ENCODE data around the gene NT5DC3. TPM values are rescaled to one million over a fixed set of nuclear protein-coding genes. Genes with fewer than 3 reads are reported as not detected.

The NT5DC3 gene
- total and polyA plus RNA-seq, 5 experiments from 2014 or later: 0.33 to 6.0 (median 0.89) TPM

GRCh38 chr12:103799857-103800771 lies 40.9 kb downstream of the NT5DC3 start:
- ATAC-seq (no peak), DNase-seq (no peak)
- Mint-ChIP-seq H3K4me3 (no peak overlapping the region), H3K4me1 (peaks cover 0 to 8% (median 2%) of the 10 kb centered on the region in 4 donors), H3K27me3 (no peaks in the 10 kb centered on the region), H3K9me3 (peaks cover 0 to 3% (median 0%) of the 10 kb centered on the region in 9 donors), H3K36me3 (peaks cover 5 to 56% (median 25%) of the 10 kb centered on the region in 3 donors), H3K27ac (peak overlapping the region in 1 of 10 donors; percentile 43)
- POLR2A ChIA-PET: no interaction called here

GRCh38 chr12:103799504-103799856 lies 41.6 kb downstream of the NT5DC3 start:
- no peaks in the 10 kb centered on the region for H3K27me3 Mint-ChIP-seq
- H3K4me1 Mint-ChIP-seq: peaks cover 0 to 8% (median 2%) of the 10 kb centered on the region in 4 donors
- ATAC-seq: no peak
- DNase-seq: no peak
- peak overlapping the region in 1 of 10 donors; percentile 43 for H3K27ac Mint-ChIP-seq
- H3K9me3 Mint-ChIP-seq: peaks cover 0 to 3% (median 0%) of the 10 kb centered on the region in 9 donors
- POLR2A ChIA-PET: no interaction called here
- peaks cover 5 to 54% (median 25%) of the 10 kb centered on the region in 3 donors for H3K36me3 Mint-ChIP-seq
- no peak overlapping the region for H3K4me3 Mint-ChIP-seq

- peaks cover 0 to 8% (median 2%) of the 10 kb centered on the region in 4 donors for H3K4me1 Mint-ChIP-seq
- POLR2A ChIA-PET: no interaction called here
- DNase-seq (no peak), ATAC-seq (no peak)
- H3K4me3 Mint-ChIP-seq: no peak overlapping the region
- no peaks in the 10 kb centered on the region for H3K27me3 Mint-ChIP-seq
- H3K9me3 Mint-ChIP-seq: peaks cover 0 to 3% (median 0%) of the 10 kb centered on the region in 9 donors
- peaks cover 5 to 58% (median 22%) of the 10 kb centered on the region in 3 donors for H3K36me3 Mint-ChIP-seq
- H3K27ac Mint-ChIP-seq: no peak overlapping the region
Observed at GRCh38 chr12:103798586-103798985, 42.4 kb downstream of the NT5DC3 start.

GRCh38 chr12:103794309-103795213 lies 46.5 kb downstream of the NT5DC3 start:
- Mint-ChIP-seq H3K9me3 (no peaks in the 10 kb centered on the region), H3K27ac (peak overlapping the region in 2 of 10 donors; percentile 13 to 33), H3K4me1 (peaks cover 0 to 2% (median 0%) of the 10 kb centered on the region in 4 donors), H3K27me3 (no peaks in the 10 kb centered on the region), H3K36me3 (peaks cover 8 to 62% (median 34%) of the 10 kb centered on the region in 3 donors), H3K4me3 (no peak overlapping the region)
- ATAC-seq: no peak
- no peak for DNase-seq
- POLR2A ChIA-PET: no interaction called here

- no peaks in the 10 kb centered on the region for H3K27me3 Mint-ChIP-seq
- H3K27ac Mint-ChIP-seq: no peak overlapping the region
- H3K4me1 Mint-ChIP-seq: peaks cover 0 to 2% (median 0%) of the 10 kb centered on the region in 4 donors
- no peak overlapping the region for H3K4me3 Mint-ChIP-seq
- peaks cover 8 to 61% (median 34%) of the 10 kb centered on the region in 3 donors for H3K36me3 Mint-ChIP-seq
- DNase-seq: no peak
- no peaks in the 10 kb centered on the region for H3K9me3 Mint-ChIP-seq
- ATAC-seq: no peak
- POLR2A ChIA-PET: no interaction called here
Observed at GRCh38 chr12:103793512-103794045, 47.5 kb downstream of the NT5DC3 start.

- Mint-ChIP-seq H3K27ac (peak overlapping the region in 1 of 10 donors; percentile 34), H3K9me3 (no peaks in the 10 kb centered on the region), H3K36me3 (peaks cover 8 to 56% (median 34%) of the 10 kb centered on the region in 3 donors), H3K4me3 (no peak overlapping the region), H3K27me3 (no peaks in the 10 kb centered on the region), H3K4me1 (peaks cover 0 to 2% (median 0%) of the 10 kb centered on the region in 4 donors)
- POLR2A ChIA-PET: no interaction called here
- ATAC-seq (no peak), DNase-seq (no peak)
Observed at GRCh38 chr12:103793046-103793445, 48.0 kb downstream of the NT5DC3 start.

GRCh38 chr12:103791350-103791920 lies 49.6 kb downstream of the NT5DC3 start:
- ATAC-seq (no peak), DNase-seq (no peak)
- Mint-ChIP-seq H3K4me1 (no peaks in the 10 kb centered on the region), H3K36me3 (peaks cover 8 to 51% (median 24%) of the 10 kb centered on the region in 3 donors), H3K27me3 (no peaks in the 10 kb centered on the region), H3K4me3 (no peak overlapping the region), H3K9me3 (peaks cover 0 to under 1% (median 0%) of the 10 kb centered on the region in 9 donors), H3K27ac (no peak overlapping the region)
- POLR2A ChIA-PET: interaction anchor here (0.6 kb wide), 1 partner anchor 1699 kb away, joined by 3 read pairs; no protein-coding TSS in a partner anchor

- peaks cover 6 to 52% (median 16%) of the 10 kb centered on the region in 3 donors for H3K36me3 Mint-ChIP-seq
- no peak overlapping the region for H3K27ac Mint-ChIP-seq
- H3K27me3 Mint-ChIP-seq: no peaks in the 10 kb centered on the region
- no peak for ATAC-seq
- DNase-seq: no peak
- POLR2A ChIA-PET: no interaction called here
- H3K4me1 Mint-ChIP-seq: peaks cover 0 to 2% (median 0%) of the 10 kb centered on the region in 4 donors
- no peak overlapping the region for H3K4me3 Mint-ChIP-seq
- H3K9me3 Mint-ChIP-seq: peaks cover 0 to 9% (median 0%) of the 10 kb centered on the region in 9 donors
Observed at GRCh38 chr12:103786201-103786600, 54.8 kb downstream of the NT5DC3 start.

GRCh38 chr12:103785243-103786031 lies 55.6 kb downstream of the NT5DC3 start:
- Mint-ChIP-seq H3K4me3 (no peak overlapping the region), H3K36me3 (peaks cover 7 to 49% (median 16%) of the 10 kb centered on the region in 3 donors), H3K9me3 (peaks cover 0 to 9% (median 0%) of the 10 kb centered on the region in 9 donors), H3K27me3 (no peaks in the 10 kb centered on the region), H3K27ac (no peak overlapping the region), H3K4me1 (peaks cover 0 to 2% (median 0%) of the 10 kb centered on the region in 4 donors)
- POLR2A ChIA-PET: no interaction called here
- no peak for ATAC-seq
- DNase-seq: no peak

- no peak overlapping the region for H3K4me3 Mint-ChIP-seq
- POLR2A ChIA-PET: no interaction called here
- H3K4me1 Mint-ChIP-seq: peaks cover 0 to 2% (median 0%) of the 10 kb centered on the region in 4 donors
- DNase-seq (no peak), ATAC-seq (no peak)
- no peaks in the 10 kb centered on the region for H3K27me3 Mint-ChIP-seq
- no peak overlapping the region for H3K27ac Mint-ChIP-seq
- peaks cover 16 to 64% (median 23%) of the 10 kb centered on the region in 3 donors for H3K36me3 Mint-ChIP-seq
- H3K9me3 Mint-ChIP-seq: peaks cover 0 to 9% (median 0%) of the 10 kb centered on the region in 9 donors
Observed at GRCh38 chr12:103783744-103784664, 57.0 kb downstream of the NT5DC3 start.

- POLR2A ChIA-PET: no interaction called here
- H3K9me3 Mint-ChIP-seq: peaks cover 0 to 9% (median 0%) of the 10 kb centered on the region in 9 donors
- no peaks in the 10 kb centered on the region for H3K27me3 Mint-ChIP-seq
- H3K27ac Mint-ChIP-seq: peak overlapping the region in 1 of 10 donors; percentile 21
- H3K36me3 Mint-ChIP-seq: peaks cover 20 to 78% (median 33%) of the 10 kb centered on the region in 3 donors
- H3K4me1 Mint-ChIP-seq: peaks cover 0 to 2% (median 0%) of the 10 kb centered on the region in 4 donors
- ATAC-seq: no peak
- no peak overlapping the region for H3K4me3 Mint-ChIP-seq
- DNase-seq: no peak
Observed at GRCh38 chr12:103782399-103782798, 58.6 kb downstream of the NT5DC3 start.
